Liver (tissue), 9 donors: ENCODE data around the gene PTGR1. TPM values are rescaled to one million over a fixed set of nuclear protein-coding genes. Genes with fewer than 3 reads are reported as not detected.

Experiments
- DNase-seq: peaks from one replicate; pipeline ENCODE4 v3.0.0-alpha.2; 2017; ENCODE audit warnings: low spot score
- H3K27ac ChIP-seq, 2 donors: one replicate each; pipeline ENCODE4 v1.7.0; 2013; ENCODE audit warnings: inconsistent platforms in 2 of 2, low read length in 2 of 2, control low read depth in 1 of 2, low read depth in 1 of 2, mild to moderate bottlenecking in 1 of 2
- H3K27me3 ChIP-seq, 4 donors: one replicate each; pipeline versions ENCODE4 v1.6.1 to v1.7.0; 2013; ENCODE audit warnings: low read length in 3 of 4, inconsistent platforms in 1 of 4, mild to moderate bottlenecking in 1 of 4, moderate library complexity in 1 of 4; ENCODE audit not compliant: control insufficient read depth in 4 of 4, insufficient read depth in 4 of 4
- H3K36me3 ChIP-seq, 4 donors: one replicate each; pipeline versions ENCODE4 v1.6.1 to v1.7.0; 2013; ENCODE audit warnings: low read length in 3 of 4, mild to moderate bottlenecking in 3 of 4, low read depth in 1 of 4, moderate library complexity in 1 of 4; ENCODE audit not compliant: control insufficient read depth in 4 of 4, insufficient read depth in 3 of 4
- H3K4me1 ChIP-seq, 4 donors: one replicate each; pipeline versions ENCODE4 v1.6.1 to v1.7.0; 2013; ENCODE audit warnings: low read length in 3 of 4, mild to moderate bottlenecking in 3 of 4, moderate library complexity in 1 of 4; ENCODE audit not compliant: control insufficient read depth in 4 of 4, insufficient read depth in 4 of 4
- H3K4me3 ChIP-seq, 3 donors: one replicate each; pipeline versions ENCODE4 v1.6.1 to v1.7.0; 2013; ENCODE audit warnings: low read length in 3 of 3, control low read depth in 1 of 3, low read depth in 1 of 3, mild to moderate bottlenecking in 1 of 3
- H3K9ac ChIP-seq, 2 donors: one replicate each; pipeline ENCODE4 v1.7.0; 2013; ENCODE audit warnings: low read length in 2 of 2, mild to moderate bottlenecking in 2 of 2, moderate library complexity in 2 of 2, control low read depth in 1 of 2, low read depth in 1 of 2
- H3K9me3 ChIP-seq, 4 donors: one replicate each; pipeline versions ENCODE4 v1.6.1 to v1.7.0; 2013; ENCODE audit warnings: low read length in 3 of 4; ENCODE audit not compliant: control insufficient read depth in 4 of 4
- EGR1 ChIP-seq, 2 donors: IDR thresholded peaks; 2 replicates each; pipeline ENCODE4 v1.6.1; 2016 to 2018; ENCODE audit warnings: antibody characterized with exemption in 2 of 2, low read depth in 2 of 2
- FOXA1 ChIP-seq: IDR thresholded peaks from 2 replicates; pipeline ENCODE4 v1.6.1; 2016; ENCODE audit warnings: antibody characterized with exemption
- FOXA2 ChIP-seq: IDR thresholded peaks from 2 replicates; pipeline ENCODE4 v1.6.1; 2016; ENCODE audit warnings: antibody characterized with exemption
- GABPA ChIP-seq, 2 donors: IDR thresholded peaks in 1 of 2; conservative IDR thresholded peaks in 1 of 2; 2 replicates each; pipeline ENCODE4 v1.6.1; 2016; ENCODE audit warnings: antibody characterized with exemption in 2 of 2, mild to moderate bottlenecking in 1 of 2, moderate library complexity in 1 of 2
- HNF4A ChIP-seq, 2 donors: conservative IDR thresholded peaks; 2 replicates each; pipeline ENCODE4 v1.6.1; 2016; ENCODE audit warnings: antibody characterized with exemption in 2 of 2, mild to moderate bottlenecking in 2 of 2
- HNF4G ChIP-seq: IDR thresholded peaks from 2 replicates; pipeline ENCODE4 v1.6.1; 2016; ENCODE audit warnings: antibody characterized with exemption
- JUND ChIP-seq, 2 donors: IDR thresholded peaks; 2 replicates each; pipeline ENCODE4 v1.6.1; 2016; ENCODE audit warnings: antibody characterized with exemption in 2 of 2
- MAX ChIP-seq: IDR thresholded peaks from 2 replicates; pipeline ENCODE4 v1.6.1; 2016; ENCODE audit warnings: antibody characterized with exemption
- NR2F2 ChIP-seq: IDR thresholded peaks from 2 replicates; pipeline ENCODE4 v1.6.1; 2016; ENCODE audit warnings: antibody characterized with exemption
- RAD21 ChIP-seq, 2 donors: IDR thresholded peaks; 2 replicates each; pipeline ENCODE4 v1.6.1; 2016; ENCODE audit warnings: antibody characterized with exemption in 2 of 2, mild to moderate bottlenecking in 2 of 2
- RXRA ChIP-seq, 2 donors: IDR thresholded peaks; 2 replicates each; pipeline ENCODE4 v1.6.1; 2017 to 2018; ENCODE audit warnings: antibody characterized with exemption in 2 of 2, mild to moderate bottlenecking in 1 of 2
- SP1 ChIP-seq: IDR thresholded peaks from 2 replicates; pipeline ENCODE4 v1.6.1; 2018; ENCODE audit warnings: antibody characterized with exemption, mild to moderate bottlenecking
- TAF1 ChIP-seq: conservative IDR thresholded peaks from 2 replicates; pipeline ENCODE4 v1.6.1; 2016; ENCODE audit warnings: antibody characterized with exemption, mild to moderate bottlenecking
- YY1 ChIP-seq: IDR thresholded peaks from 2 replicates; pipeline ENCODE4 v1.6.1; 2016; ENCODE audit warnings: antibody characterized with exemption, mild to moderate bottlenecking
- ZBTB33 ChIP-seq: IDR thresholded peaks from 2 replicates; pipeline ENCODE4 v1.6.1; 2016; ENCODE audit warnings: antibody characterized with exemption
- WGBS: extraction: QIAGEN DNeasy Blood & Tissue Kit; methylation state at CpG from one replicate; pipeline ENCODE4 v1.1.7; 2013; 5-methylcytosine and 5-hydroxymethylcytosine counted together
- polyA plus RNA-seq, 2 donors: library from polyadenylated mRNA; stranded (reverse) in 1 of 2; unstranded in 1 of 2; fragments of 200-250 nt in 1 of 2; fragments of >200 nt in 1 of 2; fragmentation: Nextera tagmentation in 1 of 2; extraction: Ambion mirVana in 1 of 2; gene quantifications; one replicate each; pipeline versions ENCODE4 v1.2.1 to v1.2.3, GENCODE V29; 2013 to 2015
- total RNA-seq, 2 donors: library from RNA; depleted of rRNA; stranded (reverse); fragments of >200 nt; gene quantifications; one replicate each; pipeline ENCODE4 v1.2.3, GENCODE V29; 2014
- TF ChIP-seq, protein P1 (sequence below): fragments of 150-350 bp; IDR thresholded peaks from 2 replicates; pipeline ENCODE4 v1.5.1; 2017; ENCODE audit warnings: improper control_type of control experiment, low read depth, low read length; ENCODE audit not compliant: missing input control
- TF ChIP-seq, protein P2 (sequence below): IDR thresholded peaks from 2 replicates; pipeline ENCODE4 v1.6.1; 2016; ENCODE audit warnings: antibody characterized with exemption
- TF ChIP-seq, protein P3 (sequence below): IDR thresholded peaks from 2 replicates; pipeline ENCODE4 v1.6.1; 2016; ENCODE audit warnings: antibody characterized with exemption, mild to moderate bottlenecking
- donor health status: healthy.
- donor health status: healthy.
- donor health status: healthy.
- donor health status: healthy.
- donor health status: healthy.

The PTGR1 gene
- total and polyA plus RNA-seq, 4 donors, result 53.1 to 784 (median 471) TPM

GRCh38 chr9:111637421-111637950 is 38.0 kb upstream of the PTGR1 start:
- no peaks in the 10 kb centered on the region for H3K9me3 ChIP-seq
- H3K36me3 ChIP-seq, result no peaks in the 10 kb centered on the region
- 67% methylated on average over 6 of the region's 6 CpGs for WGBS
- TF ChIP-seq RAD21 (IDR thresholded peaks at IDR 0.05), result no peak
- H3K27ac ChIP-seq, result peak overlapping the region in 1 of 2 donors; percentile 6
- H3K9ac ChIP-seq, result no peak overlapping the region
- DNase-seq, result no peak
- H3K4me3 ChIP-seq, result no peak overlapping the region
- peaks cover 10 to 60% (median 40%) of the 10 kb centered on the region in 4 donors for H3K4me1 ChIP-seq
- no peaks in the 10 kb centered on the region for H3K27me3 ChIP-seq

DNA sequence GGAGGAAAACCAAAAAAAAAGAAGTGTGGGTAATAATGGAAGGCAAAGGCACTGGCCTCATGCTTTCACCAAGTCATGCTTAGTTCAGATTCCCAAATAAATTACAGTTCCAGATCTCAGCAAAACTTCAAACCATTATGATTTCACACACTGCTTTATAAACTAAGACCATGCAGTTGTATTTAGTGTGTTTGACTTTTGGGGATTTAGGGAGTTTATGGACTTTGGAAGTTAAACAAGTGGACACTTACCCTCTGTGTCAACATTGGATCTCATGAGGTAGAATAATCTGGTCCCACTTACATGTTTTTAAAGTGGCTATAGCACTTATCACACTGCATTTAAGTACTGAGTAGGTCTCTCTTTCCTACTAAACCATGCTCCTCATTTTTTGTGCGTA is 35.4 kb upstream of the PTGR1 start:
- H3K4me1 ChIP-seq, result peaks cover 10 to 76% (median 44%) of the 10 kb centered on the region in 4 donors
- peak overlapping the region in 1 of 3 donors; percentile 86 for H3K4me3 ChIP-seq
- TF ChIP-seq TAF1, result no peak
- peak; percentile 29 for TF ChIP-seq YY1
- TF ChIP-seq, protein P1, sequence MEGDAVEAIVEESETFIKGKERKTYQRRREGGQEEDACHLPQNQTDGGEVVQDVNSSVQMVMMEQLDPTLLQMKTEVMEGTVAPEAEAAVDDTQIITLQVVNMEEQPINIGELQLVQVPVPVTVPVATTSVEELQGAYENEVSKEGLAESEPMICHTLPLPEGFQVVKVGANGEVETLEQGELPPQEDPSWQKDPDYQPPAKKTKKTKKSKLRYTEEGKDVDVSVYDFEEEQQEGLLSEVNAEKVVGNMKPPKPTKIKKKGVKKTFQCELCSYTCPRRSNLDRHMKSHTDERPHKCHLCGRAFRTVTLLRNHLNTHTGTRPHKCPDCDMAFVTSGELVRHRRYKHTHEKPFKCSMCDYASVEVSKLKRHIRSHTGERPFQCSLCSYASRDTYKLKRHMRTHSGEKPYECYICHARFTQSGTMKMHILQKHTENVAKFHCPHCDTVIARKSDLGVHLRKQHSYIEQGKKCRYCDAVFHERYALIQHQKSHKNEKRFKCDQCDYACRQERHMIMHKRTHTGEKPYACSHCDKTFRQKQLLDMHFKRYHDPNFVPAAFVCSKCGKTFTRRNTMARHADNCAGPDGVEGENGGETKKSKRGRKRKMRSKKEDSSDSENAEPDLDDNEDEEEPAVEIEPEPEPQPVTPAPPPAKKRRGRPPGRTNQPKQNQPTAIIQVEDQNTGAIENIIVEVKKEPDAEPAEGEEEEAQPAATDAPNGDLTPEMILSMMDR, result no peak
- TF ChIP-seq, protein P2, sequence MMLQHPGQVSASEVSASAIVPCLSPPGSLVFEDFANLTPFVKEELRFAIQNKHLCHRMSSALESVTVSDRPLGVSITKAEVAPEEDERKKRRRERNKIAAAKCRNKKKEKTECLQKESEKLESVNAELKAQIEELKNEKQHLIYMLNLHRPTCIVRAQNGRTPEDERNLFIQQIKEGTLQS, result no peak
- TF ChIP-seq, protein P3, sequence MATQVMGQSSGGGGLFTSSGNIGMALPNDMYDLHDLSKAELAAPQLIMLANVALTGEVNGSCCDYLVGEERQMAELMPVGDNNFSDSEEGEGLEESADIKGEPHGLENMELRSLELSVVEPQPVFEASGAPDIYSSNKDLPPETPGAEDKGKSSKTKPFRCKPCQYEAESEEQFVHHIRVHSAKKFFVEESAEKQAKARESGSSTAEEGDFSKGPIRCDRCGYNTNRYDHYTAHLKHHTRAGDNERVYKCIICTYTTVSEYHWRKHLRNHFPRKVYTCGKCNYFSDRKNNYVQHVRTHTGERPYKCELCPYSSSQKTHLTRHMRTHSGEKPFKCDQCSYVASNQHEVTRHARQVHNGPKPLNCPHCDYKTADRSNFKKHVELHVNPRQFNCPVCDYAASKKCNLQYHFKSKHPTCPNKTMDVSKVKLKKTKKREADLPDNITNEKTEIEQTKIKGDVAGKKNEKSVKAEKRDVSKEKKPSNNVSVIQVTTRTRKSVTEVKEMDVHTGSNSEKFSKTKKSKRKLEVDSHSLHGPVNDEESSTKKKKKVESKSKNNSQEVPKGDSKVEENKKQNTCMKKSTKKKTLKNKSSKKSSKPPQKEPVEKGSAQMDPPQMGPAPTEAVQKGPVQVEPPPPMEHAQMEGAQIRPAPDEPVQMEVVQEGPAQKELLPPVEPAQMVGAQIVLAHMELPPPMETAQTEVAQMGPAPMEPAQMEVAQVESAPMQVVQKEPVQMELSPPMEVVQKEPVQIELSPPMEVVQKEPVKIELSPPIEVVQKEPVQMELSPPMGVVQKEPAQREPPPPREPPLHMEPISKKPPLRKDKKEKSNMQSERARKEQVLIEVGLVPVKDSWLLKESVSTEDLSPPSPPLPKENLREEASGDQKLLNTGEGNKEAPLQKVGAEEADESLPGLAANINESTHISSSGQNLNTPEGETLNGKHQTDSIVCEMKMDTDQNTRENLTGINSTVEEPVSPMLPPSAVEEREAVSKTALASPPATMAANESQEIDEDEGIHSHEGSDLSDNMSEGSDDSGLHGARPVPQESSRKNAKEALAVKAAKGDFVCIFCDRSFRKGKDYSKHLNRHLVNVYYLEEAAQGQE, result no peak
- no peak for TF ChIP-seq ZBTB33
- TF ChIP-seq RXRA (IDR thresholded peaks at IDR 0.05), result peak; percentile 68 to 78
- TF ChIP-seq GABPA (IDR thresholded peaks at IDR 0.05 in 1 of 2, conservative IDR thresholded peaks at IDR 0.05 in 1 of 2), result no peak
- peak; percentile 89 for TF ChIP-seq FOXA1
- peak; percentile 30 to 40 for TF ChIP-seq RAD21 (IDR thresholded peaks at IDR 0.05)
- TF ChIP-seq MAX, result peak; percentile 69
- no peak for TF ChIP-seq NR2F2
- TF ChIP-seq SP1, result peak; percentile 75
- TF ChIP-seq FOXA2, result peak; percentile 97
- TF ChIP-seq EGR1 (IDR thresholded peaks at IDR 0.05; ENCODE audit: low read depth in 2 of 2), result no peak
- TF ChIP-seq HNF4G, result peak; percentile 73
- TF ChIP-seq JUND (IDR thresholded peaks at IDR 0.05), result no peak
- peak; percentile 93 to 94 for TF ChIP-seq HNF4A (conservative IDR thresholded peaks at IDR 0.05)
- 38% methylated on average over 1 of the region's 1 CpG for WGBS
- H3K27me3 ChIP-seq, result no peaks in the 10 kb centered on the region
- no peak overlapping the region for H3K9ac ChIP-seq
- H3K9me3 ChIP-seq, result no peaks in the 10 kb centered on the region
- H3K27ac ChIP-seq, result peak overlapping the region; percentile 71 to 96
- H3K36me3 ChIP-seq, result no peaks in the 10 kb centered on the region
- DNase-seq, result no peak
